ENCODE results near the gene MED14.

The MED14 gene

DNA sequence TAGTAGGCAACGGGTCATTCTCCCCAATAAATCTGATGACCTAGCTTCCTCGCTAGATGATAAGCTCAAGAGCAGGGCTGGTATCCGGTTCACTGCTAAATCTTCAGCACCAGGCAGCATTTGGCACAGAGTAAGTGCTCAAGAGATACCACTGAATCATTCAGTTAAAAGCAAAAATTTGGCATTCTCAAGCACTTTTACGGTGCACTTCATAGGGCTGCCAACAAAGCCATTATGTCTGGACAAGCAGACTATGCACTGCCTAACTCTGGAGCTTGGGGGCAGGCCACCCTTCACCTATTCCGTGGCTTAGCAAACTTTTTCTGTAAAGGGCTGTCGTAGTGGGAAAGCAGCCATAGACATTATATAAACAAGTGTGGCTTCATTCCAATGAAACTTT, 64.2 kb downstream of the MED14 start:
- no peak for ATAC-seq (ENCODE audit: low read depth)
- no peaks in the 10 kb centered on the region for H3K27me3 ChIP-seq (ENCODE audit: insufficient read depth, poor library complexity, severe bottlenecking)
- H3K27ac ChIP-seq (ENCODE audit: poor library complexity, severe bottlenecking), result no peak overlapping the region
- no peak overlapping the region for H3K4me3 ChIP-seq (ENCODE audit: severe bottlenecking)
- TF ChIP-seq CTCF (IDR thresholded peaks at IDR 0.05; ENCODE audit: poor library complexity, severe bottlenecking), result no peak
- DNase-seq (ENCODE audit: low spot score), result no peak
- no peaks in the 10 kb centered on the region for H3K4me1 ChIP-seq (ENCODE audit: insufficient read depth, poor library complexity, severe bottlenecking)
- H3K36me3 ChIP-seq (ENCODE audit: low read depth), result peaks cover 36% of the 10 kb centered on the region
- no peaks in the 10 kb centered on the region for H3K9me3 ChIP-seq (ENCODE audit: severe bottlenecking)

- peaks cover 24% of the 10 kb centered on the region for H3K36me3 ChIP-seq (ENCODE audit: low read depth)
- ATAC-seq (ENCODE audit: low read depth), result no peak
These were observed 71.3 kb downstream of the MED14 start for GRCh38 chrX:40663880-40664630.

GRCh38 chrX:40663078-40663740, 72.1 kb downstream of the MED14 start:
- Histone ChIP-seq H3K36me3 (ENCODE audit: low read depth) (peaks cover 17% of the 10 kb centered on the region), H3K27me3 (ENCODE audit: insufficient read depth, poor library complexity, severe bottlenecking) (no peaks in the 10 kb centered on the region), H3K4me1 (ENCODE audit: insufficient read depth, poor library complexity, severe bottlenecking) (no peaks in the 10 kb centered on the region), H3K9me3 (ENCODE audit: severe bottlenecking) (no peaks in the 10 kb centered on the region), H3K27ac (ENCODE audit: poor library complexity, severe bottlenecking) (no peak overlapping the region), H3K4me3 (ENCODE audit: severe bottlenecking) (no peak overlapping the region)
- no peak for TF ChIP-seq CTCF (IDR thresholded peaks at IDR 0.05; ENCODE audit: poor library complexity, severe bottlenecking)
- ATAC-seq (ENCODE audit: low read depth) (no peak), DNase-seq (ENCODE audit: low spot score) (no peak)

More at GRCh38 chrX:40663880-40664630, 71.3 kb downstream of the MED14 start:
- TF ChIP-seq CTCF (IDR thresholded peaks at IDR 0.05; ENCODE audit: poor library complexity, severe bottlenecking), result no peak
- Histone ChIP-seq H3K4me1 (ENCODE audit: insufficient read depth, poor library complexity, severe bottlenecking) (no peaks in the 10 kb centered on the region), H3K27ac (ENCODE audit: poor library complexity, severe bottlenecking) (no peak overlapping the region), H3K4me3 (ENCODE audit: severe bottlenecking) (no peak overlapping the region), H3K9me3 (ENCODE audit: severe bottlenecking) (no peaks in the 10 kb centered on the region), H3K27me3 (ENCODE audit: insufficient read depth, poor library complexity, severe bottlenecking) (no peaks in the 10 kb centered on the region)
- DNase-seq (ENCODE audit: low spot score), result no peak

DNA sequence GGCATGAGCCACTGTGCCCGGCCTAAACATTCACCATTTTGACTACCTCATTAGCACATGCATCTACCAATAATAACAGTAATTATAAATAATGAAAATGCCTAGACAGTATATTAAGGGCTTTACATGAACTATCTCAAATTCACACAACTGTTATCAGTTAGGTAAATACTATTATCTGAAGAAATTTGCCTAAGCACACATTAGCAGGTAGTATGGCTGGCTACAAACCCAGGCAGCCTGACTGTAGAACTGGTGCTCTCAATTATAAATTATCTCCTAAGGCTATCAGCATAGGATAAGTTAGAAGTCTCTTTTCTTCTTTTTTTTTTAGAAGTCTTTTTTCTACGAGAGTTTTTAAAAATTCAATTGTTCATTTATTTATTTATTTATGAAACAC, 73.9 kb downstream of the MED14 start:
- Histone ChIP-seq H3K9me3 (ENCODE audit: severe bottlenecking) (no peaks in the 10 kb centered on the region), H3K4me1 (ENCODE audit: insufficient read depth, poor library complexity, severe bottlenecking) (no peaks in the 10 kb centered on the region), H3K36me3 (ENCODE audit: low read depth) (peaks cover 17% of the 10 kb centered on the region), H3K27ac (ENCODE audit: poor library complexity, severe bottlenecking) (no peak overlapping the region), H3K27me3 (ENCODE audit: insufficient read depth, poor library complexity, severe bottlenecking) (no peaks in the 10 kb centered on the region), H3K4me3 (ENCODE audit: severe bottlenecking) (no peak overlapping the region)
- no peak for TF ChIP-seq CTCF (IDR thresholded peaks at IDR 0.05; ENCODE audit: poor library complexity, severe bottlenecking)
- ATAC-seq (ENCODE audit: low read depth), result no peak
- no peak for DNase-seq (ENCODE audit: low spot score)

DNA sequence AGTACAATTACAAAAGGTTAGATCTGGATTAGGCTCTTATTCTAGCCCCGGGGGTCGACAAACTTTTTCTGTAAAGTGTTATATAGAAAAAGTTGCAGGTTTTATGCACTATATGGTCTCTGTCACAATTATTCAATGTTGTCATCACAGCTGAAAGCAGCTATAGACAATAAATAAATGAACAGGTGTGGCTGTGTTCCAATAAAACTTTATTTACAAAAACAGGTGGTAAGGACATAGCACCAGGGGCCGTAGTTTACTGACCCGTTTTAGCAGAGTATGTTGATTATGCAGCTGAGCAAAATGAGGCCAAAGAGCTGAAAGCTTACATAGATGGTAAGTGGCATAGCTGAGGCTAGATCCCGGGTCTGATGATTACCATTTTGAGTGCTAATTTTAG, 75.0 kb downstream of the MED14 start:
- no peak for TF ChIP-seq CTCF (IDR thresholded peaks at IDR 0.05; ENCODE audit: poor library complexity, severe bottlenecking)
- ATAC-seq (ENCODE audit: low read depth) (no peak), DNase-seq (ENCODE audit: low spot score) (no peak)
- Histone ChIP-seq H3K27me3 (ENCODE audit: insufficient read depth, poor library complexity, severe bottlenecking) (no peaks in the 10 kb centered on the region), H3K36me3 (ENCODE audit: low read depth) (peaks cover 17% of the 10 kb centered on the region), H3K9me3 (ENCODE audit: severe bottlenecking) (no peaks in the 10 kb centered on the region), H3K4me1 (ENCODE audit: insufficient read depth, poor library complexity, severe bottlenecking) (no peaks in the 10 kb centered on the region), H3K4me3 (ENCODE audit: severe bottlenecking) (no peak overlapping the region), H3K27ac (ENCODE audit: poor library complexity, severe bottlenecking) (no peak overlapping the region)
